ENCODE data around the gene ACTR10.
"Not testable (repeated sequence)": the region's sequence is repeated elsewhere in the genome, so short reads cannot be mapped to it uniquely, and the experiment has no call there.

Gene ACTR10

DNA sequence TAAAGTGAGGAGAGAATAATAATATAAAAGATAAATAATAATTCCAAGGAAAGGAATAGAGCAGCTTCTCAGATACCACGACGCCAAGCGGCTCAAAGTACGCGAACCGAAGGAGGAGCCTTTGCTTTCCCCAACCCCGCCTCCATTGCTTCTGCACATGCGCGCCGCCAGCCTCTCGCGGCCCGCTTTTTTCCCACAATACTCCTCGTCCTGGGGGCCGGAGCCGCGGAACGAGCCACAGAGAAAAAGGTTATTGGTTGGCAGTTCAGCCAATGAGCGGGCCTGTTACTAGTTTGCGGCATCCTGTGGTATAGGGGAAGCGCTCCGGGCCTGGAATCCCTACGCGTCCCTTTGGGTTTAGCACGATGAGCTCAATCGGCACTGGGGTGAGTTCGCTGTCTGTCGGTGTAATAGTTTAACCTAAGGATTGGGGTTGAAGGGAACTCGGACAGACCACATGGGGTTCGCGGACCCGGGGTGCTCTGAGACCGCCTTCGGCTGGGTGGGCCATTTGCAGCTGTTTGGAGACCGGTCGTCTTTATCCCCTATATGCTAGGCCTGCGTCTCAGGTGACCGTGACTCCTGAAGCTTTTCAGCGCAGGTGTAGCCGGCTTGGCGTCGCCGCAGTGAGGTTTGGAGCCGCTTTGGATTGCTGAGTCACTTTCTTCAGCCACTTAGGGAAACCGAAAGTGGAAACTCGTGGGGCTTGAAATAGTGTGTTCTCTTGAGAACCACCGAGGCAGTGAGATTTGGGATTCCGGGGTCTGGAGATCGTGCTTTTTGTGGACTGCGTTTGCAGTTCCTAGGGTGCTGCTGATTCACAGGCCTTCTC lies 44.8 kb downstream of the ACTR10 start, which contains the start of gene PSMA3:
Gene PSMA3 (plus strand): TSS at position 288 of the 832 bp plus-strand sequence. CDS start 78 bp downstream, at position 366.
- H3K4me3 ChIP-seq (ENCODE audit: low read length): peak within 1 kb of the TSS; percentile 99
- TF ChIP-seq ZNF274 (IDR thresholded peaks at IDR 0.05; ENCODE audit: low read depth, low read length): no peak

DNA sequence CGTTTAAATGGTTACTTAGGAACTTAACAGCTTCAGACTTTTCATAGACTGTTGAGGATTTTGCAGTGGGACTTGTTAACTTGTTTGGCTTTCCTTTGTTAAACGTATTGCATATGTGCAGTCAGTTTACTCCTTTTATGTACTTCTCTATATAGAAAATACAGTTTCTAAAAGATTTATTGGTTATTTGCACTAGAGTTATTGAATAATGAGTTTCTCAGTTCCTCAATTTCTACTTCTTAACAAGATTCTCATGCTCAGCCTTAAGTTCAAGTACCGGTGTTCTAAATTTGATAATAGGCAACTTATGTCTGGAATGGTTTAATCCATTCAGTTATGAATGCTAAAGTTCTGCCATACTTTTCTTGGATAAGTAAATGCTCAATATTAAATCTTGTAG lies 45.6 kb downstream of the ACTR10 start:
- peak overlapping the region; percentile 77 for H3K4me3 ChIP-seq (ENCODE audit: low read length)
- TF ChIP-seq ZNF274 (IDR thresholded peaks at IDR 0.05; ENCODE audit: low read depth, low read length): no peak

DNA sequence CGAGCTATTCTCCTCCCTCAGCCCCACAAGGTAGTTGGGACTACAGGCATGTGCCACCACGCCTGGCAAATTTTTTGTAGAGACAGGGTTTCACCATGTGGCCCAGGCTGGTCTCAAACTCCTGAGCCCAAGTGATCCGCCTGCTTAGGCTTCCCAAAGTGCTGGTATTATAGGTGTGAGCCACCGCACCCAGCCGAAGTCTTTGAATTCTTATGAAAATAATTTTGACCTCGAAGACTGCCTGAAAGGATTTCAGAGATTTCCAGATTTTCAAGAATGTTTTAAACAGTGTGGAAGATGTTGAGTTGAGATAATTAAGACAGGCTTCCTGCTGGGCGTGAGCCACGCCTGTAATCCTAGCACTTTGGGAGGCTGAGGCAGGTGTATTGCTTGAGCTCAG lies 49.7 kb downstream of the ACTR10 start:
- TF ChIP-seq ZNF274 (IDR thresholded peaks at IDR 0.05; ENCODE audit: low read depth, low read length): no peak
- no peak overlapping the region for H3K4me3 ChIP-seq (ENCODE audit: low read length)

DNA sequence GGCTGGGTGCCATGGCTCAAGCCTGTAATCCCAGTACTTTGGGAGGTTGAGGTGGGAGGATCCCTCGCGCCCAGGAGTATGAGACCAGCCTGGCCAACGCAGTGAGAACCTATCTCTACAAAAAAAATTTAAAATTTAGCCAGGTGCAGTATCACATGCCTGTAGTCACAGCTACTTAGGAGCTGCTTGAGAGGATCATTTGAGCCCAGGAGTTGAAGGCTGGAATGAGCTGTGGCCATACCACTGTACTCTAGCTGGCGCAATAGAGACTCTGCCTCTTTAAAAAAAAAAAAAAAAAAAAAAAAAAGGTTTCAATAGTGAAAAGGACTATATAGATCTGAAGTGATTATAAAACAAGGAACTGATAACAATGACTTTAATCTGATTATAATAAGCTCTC lies 58.2 kb downstream of the ACTR10 start:
- no peak for TF ChIP-seq ZNF274 (IDR thresholded peaks at IDR 0.05; ENCODE audit: low read depth, low read length)
- H3K4me3 ChIP-seq (ENCODE audit: low read length): no peak overlapping the region

- not testable (repeated sequence) for H3K4me3 ChIP-seq (ENCODE audit: low read length)
These were observed 62.1 kb downstream of the ACTR10 start for GRCh38 chr14:58262005-58262404.

DNA sequence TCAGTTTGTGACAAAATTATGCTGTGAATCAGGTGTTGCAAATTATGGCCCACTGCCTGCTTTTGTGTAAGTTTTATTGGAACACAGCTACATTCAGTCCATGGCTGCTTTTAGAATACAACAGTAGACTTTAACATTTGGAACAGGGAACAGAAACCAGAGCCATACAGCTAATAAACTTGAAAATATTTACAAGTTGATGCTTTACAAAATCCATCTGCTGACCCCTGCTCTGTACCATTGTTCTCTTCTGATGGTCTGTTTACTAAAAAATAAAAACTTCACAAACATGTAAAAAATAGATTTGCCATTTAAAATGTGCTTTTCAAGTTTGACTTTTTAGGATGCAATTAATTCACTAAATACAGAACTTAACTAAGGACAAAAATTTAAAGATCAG lies 65.5 kb downstream of the ACTR10 start:
- no peak overlapping the region for H3K4me3 ChIP-seq (ENCODE audit: low read length)
- no peak for TF ChIP-seq ZNF274 (IDR thresholded peaks at IDR 0.05; ENCODE audit: low read depth, low read length)

DNA sequence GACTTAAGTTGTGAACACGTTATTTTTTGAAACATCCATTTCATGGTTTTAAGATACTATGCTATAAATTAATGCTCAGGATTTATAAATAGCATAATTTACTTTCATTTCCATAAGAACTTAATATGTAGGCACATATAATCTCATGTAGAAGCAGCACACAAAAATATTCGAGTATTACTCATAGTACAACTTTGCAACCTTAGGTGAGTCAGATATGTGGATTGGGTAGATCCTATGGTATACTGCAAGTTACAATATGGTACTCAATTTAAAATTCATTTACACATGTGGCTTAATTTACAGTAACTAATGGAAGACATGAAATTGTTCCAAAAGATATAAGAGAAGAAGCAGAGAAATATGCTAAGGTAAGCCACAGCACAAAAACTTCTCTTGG lies 70.7 kb downstream of the ACTR10 start:
- no peak for TF ChIP-seq ZNF274 (IDR thresholded peaks at IDR 0.05; ENCODE audit: low read depth, low read length)
- no peak overlapping the region for H3K4me3 ChIP-seq (ENCODE audit: low read length)

- TF ChIP-seq ZNF274 (IDR thresholded peaks at IDR 0.05; ENCODE audit: low read depth, low read length): no peak
- no peak overlapping the region for H3K4me3 ChIP-seq (ENCODE audit: low read length)
These were observed 72.8 kb downstream of the ACTR10 start for GRCh38 chr14:58272588-58273372.

GRCh38 chr14:58274881-58275280 lies 74.9 kb downstream of the ACTR10 start:
- no peak for TF ChIP-seq ZNF274 (IDR thresholded peaks at IDR 0.05; ENCODE audit: low read depth, low read length)
- no peak overlapping the region for H3K4me3 ChIP-seq (ENCODE audit: low read length)

- TF ChIP-seq ZNF274 (IDR thresholded peaks at IDR 0.05; ENCODE audit: low read depth, low read length): no peak
These were observed 75.7 kb downstream of the ACTR10 start for GRCh38 chr14:58275527-58276190.

DNA sequence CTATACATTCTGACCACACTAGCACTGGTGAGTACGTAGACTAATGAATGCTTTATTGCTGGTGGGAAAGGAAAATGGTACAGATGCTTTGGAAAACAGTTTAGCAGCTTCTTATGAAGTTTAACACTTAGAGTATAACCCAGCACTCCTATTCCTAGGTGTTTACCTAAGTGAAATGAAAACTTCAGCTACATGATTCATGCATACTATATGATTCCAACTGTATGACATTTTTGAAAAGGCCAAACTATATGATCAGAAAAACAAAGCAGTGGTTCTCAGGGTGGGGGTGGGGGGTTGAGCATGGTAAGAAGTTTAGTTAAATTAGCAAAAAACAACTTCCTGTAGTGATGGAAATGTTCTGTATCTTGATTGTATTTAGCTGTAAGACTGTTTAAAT lies 76.3 kb downstream of the ACTR10 start:
- no peak overlapping the region for H3K4me3 ChIP-seq (ENCODE audit: low read length)
- no peak for TF ChIP-seq ZNF274 (IDR thresholded peaks at IDR 0.05; ENCODE audit: low read depth, low read length)

More at GRCh38 chr14:58275527-58276190, 75.7 kb downstream of the ACTR10 start:
- no peak overlapping the region for H3K4me3 ChIP-seq (ENCODE audit: low read length)

- H3K4me3 ChIP-seq (ENCODE audit: low read length): no peak overlapping the region
- TF ChIP-seq ZNF274 (IDR thresholded peaks at IDR 0.05; ENCODE audit: low read depth, low read length): no peak
These were observed 78.2 kb downstream of the ACTR10 start for GRCh38 chr14:58278177-58278576.

- no peak for TF ChIP-seq ZNF274 (IDR thresholded peaks at IDR 0.05; ENCODE audit: low read depth, low read length)
- H3K4me3 ChIP-seq (ENCODE audit: low read length): no peak overlapping the region
These were observed 81.2 kb downstream of the ACTR10 start for GRCh38 chr14:58280954-58281787.

GRCh38 chr14:58281969-58282368 lies 82.0 kb downstream of the ACTR10 start:
- TF ChIP-seq ZNF274 (IDR thresholded peaks at IDR 0.05; ENCODE audit: low read depth, low read length): no peak
- H3K4me3 ChIP-seq (ENCODE audit: low read length): no peak overlapping the region
